ENCODE results near the gene EP400. TPM values are rescaled to one million over a fixed set of nuclear protein-coding genes. Genes with fewer than 3 reads are reported as not detected.

EP400 gene
- total RNA-seq, 1 donor from 2014 or later, result 51.3 TPM

- Mint-ChIP-seq H3K27me3 (ENCODE audit: unreplicated experiment) (no peaks in the 10 kb centered on the region), H3K4me1 (ENCODE audit: unreplicated experiment) (peaks cover 15% of the 10 kb centered on the region), H3K27ac (ENCODE audit: unreplicated experiment) (no peak overlapping the region), H3K36me3 (ENCODE audit: unreplicated experiment) (peaks cover 14% of the 10 kb centered on the region), H3K4me3 (ENCODE audit: unreplicated experiment) (no peak overlapping the region), H3K9me3 (ENCODE audit: unreplicated experiment) (no peaks in the 10 kb centered on the region)
- DNase-seq (ENCODE audit: extremely low spot score, unreplicated experiment), result no peak
- TF ChIP-seq CTCF (IDR thresholded peaks at IDR 0.05), result no peak
Observed at GRCh38 chr12:131916306-131917138, 33.2 kb upstream of the EP400 start.

GRCh38 chr12:131917139-131917710 is 32.5 kb upstream of the EP400 start:
- no peaks in the 10 kb centered on the region for H3K27me3 Mint-ChIP-seq (ENCODE audit: unreplicated experiment)
- H3K9me3 Mint-ChIP-seq (ENCODE audit: unreplicated experiment), result no peaks in the 10 kb centered on the region
- no peak overlapping the region for H3K4me3 Mint-ChIP-seq (ENCODE audit: unreplicated experiment)
- H3K4me1 Mint-ChIP-seq (ENCODE audit: unreplicated experiment), result peaks cover 9% of the 10 kb centered on the region
- no peak overlapping the region for H3K27ac Mint-ChIP-seq (ENCODE audit: unreplicated experiment)
- DNase-seq (ENCODE audit: extremely low spot score, unreplicated experiment), result peak; percentile 94
- no peak for TF ChIP-seq CTCF (IDR thresholded peaks at IDR 0.05)
- H3K36me3 Mint-ChIP-seq (ENCODE audit: unreplicated experiment), result peaks cover 21% of the 10 kb centered on the region

GRCh38 chr12:131917711-131918306 is 31.9 kb upstream of the EP400 start:
- no peak for TF ChIP-seq CTCF (IDR thresholded peaks at IDR 0.05)
- DNase-seq (ENCODE audit: extremely low spot score, unreplicated experiment), result no peak
- Mint-ChIP-seq H3K27me3 (ENCODE audit: unreplicated experiment) (no peaks in the 10 kb centered on the region), H3K4me3 (ENCODE audit: unreplicated experiment) (no peak overlapping the region), H3K27ac (ENCODE audit: unreplicated experiment) (no peak overlapping the region), H3K36me3 (ENCODE audit: unreplicated experiment) (peaks cover 19% of the 10 kb centered on the region), H3K9me3 (ENCODE audit: unreplicated experiment) (no peaks in the 10 kb centered on the region), H3K4me1 (ENCODE audit: unreplicated experiment) (peaks cover 3% of the 10 kb centered on the region)

GRCh38 chr12:131918311-131919050 is 31.3 kb upstream of the EP400 start:
- H3K9me3 Mint-ChIP-seq (ENCODE audit: unreplicated experiment), result no peaks in the 10 kb centered on the region
- H3K27ac Mint-ChIP-seq (ENCODE audit: unreplicated experiment), result no peak overlapping the region
- TF ChIP-seq CTCF (IDR thresholded peaks at IDR 0.05), result no peak
- DNase-seq (ENCODE audit: extremely low spot score, unreplicated experiment), result no peak
- no peak overlapping the region for H3K4me3 Mint-ChIP-seq (ENCODE audit: unreplicated experiment)
- H3K4me1 Mint-ChIP-seq (ENCODE audit: unreplicated experiment), result peaks cover 2% of the 10 kb centered on the region
- peaks cover 19% of the 10 kb centered on the region for H3K36me3 Mint-ChIP-seq (ENCODE audit: unreplicated experiment)
- no peaks in the 10 kb centered on the region for H3K27me3 Mint-ChIP-seq (ENCODE audit: unreplicated experiment)

- peaks cover 2% of the 10 kb centered on the region for H3K4me1 Mint-ChIP-seq (ENCODE audit: unreplicated experiment)
- no peak for TF ChIP-seq CTCF (IDR thresholded peaks at IDR 0.05)
- H3K4me3 Mint-ChIP-seq (ENCODE audit: unreplicated experiment), result no peak overlapping the region
- no peaks in the 10 kb centered on the region for H3K9me3 Mint-ChIP-seq (ENCODE audit: unreplicated experiment)
- H3K27ac Mint-ChIP-seq (ENCODE audit: unreplicated experiment), result no peak overlapping the region
- peaks cover 19% of the 10 kb centered on the region for H3K36me3 Mint-ChIP-seq (ENCODE audit: unreplicated experiment)
- H3K27me3 Mint-ChIP-seq (ENCODE audit: unreplicated experiment), result no peaks in the 10 kb centered on the region
- no peak for DNase-seq (ENCODE audit: extremely low spot score, unreplicated experiment)
Observed at GRCh38 chr12:131919051-131919347, 30.7 kb upstream of the EP400 start.

All from osteocyte (in vitro differentiated cells).